AG09319 (cell line): ENCODE measurements around the gene CPNE2.
"Not testable (repeated sequence)": the region's sequence is repeated elsewhere in the genome, so short reads cannot be mapped to it uniquely, and the experiment has no call there.

Experiments
- DNase-seq: peaks from one replicate; pipeline ENCODE4 v3.0.0-alpha.2; 2010; ENCODE audit warnings: low read depth; ENCODE audit errors: extremely low read depth
- CTCF ChIP-seq: IDR thresholded peaks from 2 replicates; pipeline ENCODE4 v1.5.1; 2011; ENCODE audit warnings: low read depth, mild to moderate bottlenecking, inconsistent platforms, low read length, moderate library complexity

The CPNE2 gene

DNA sequence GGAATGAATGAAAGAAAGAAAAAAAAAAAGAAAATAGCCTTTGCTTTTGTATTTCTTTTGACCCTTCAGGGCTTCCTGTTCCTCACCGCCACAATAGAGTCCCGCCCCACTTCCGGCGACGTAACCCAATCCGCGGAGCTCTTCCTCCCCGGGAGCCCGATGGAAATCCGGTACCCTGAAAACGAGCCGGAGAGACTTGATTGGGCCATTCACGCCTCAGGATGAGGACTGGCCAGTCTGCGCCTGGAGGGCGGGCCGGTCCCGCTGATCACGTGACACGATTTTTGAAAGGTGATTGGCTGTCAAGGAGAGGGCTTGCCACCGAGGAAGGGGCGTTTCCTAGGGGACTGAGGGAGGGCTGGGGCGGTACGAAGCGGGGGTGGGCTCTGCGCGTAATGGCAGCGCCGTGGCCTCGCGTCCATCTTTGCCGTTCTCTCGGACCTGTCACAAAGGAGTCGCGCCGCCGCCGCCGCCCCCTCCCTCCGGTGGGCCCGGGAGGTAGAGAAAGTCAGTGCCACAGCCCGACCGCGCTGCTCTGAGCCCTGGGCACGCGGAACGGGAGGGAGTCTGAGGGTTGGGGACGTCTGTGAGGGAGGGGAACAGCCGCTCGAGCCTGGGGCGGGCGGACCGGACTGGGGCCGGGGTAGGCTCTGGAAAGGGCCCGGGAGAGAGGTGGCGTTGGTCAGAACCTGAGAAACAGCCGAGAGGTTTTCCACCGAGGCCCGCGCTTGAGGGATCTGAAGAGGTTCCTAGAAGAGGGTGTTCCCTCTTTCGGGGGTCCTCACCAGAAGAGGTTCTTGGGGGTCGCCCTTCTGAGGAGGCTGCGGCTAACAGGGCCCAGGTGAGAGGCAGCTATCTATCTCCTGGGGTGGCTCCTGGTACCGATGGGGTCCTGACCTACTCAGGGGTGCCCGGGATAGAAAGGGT lies 93.8 kb downstream of the CPNE2 start, which contains the start of the genes PSME3IP1 and RSPRY1:
Gene PSME3IP1 (minus strand): TSS at position 95 of the 927 bp plus-strand sequence. CDS start 12,185 bp downstream, outside the sequence.
Gene RSPRY1 (plus strand): TSS at position 385 of the 927 bp plus-strand sequence. CDS start 18,330 bp downstream, outside the sequence.
- DNase-seq, result peak; percentile 99
- no peak for TF ChIP-seq CTCF

- DNase-seq, result no peak
- no peak; the same call in 1 of the 2 replicates for TF ChIP-seq CTCF
Observed at GRCh38 chr16:57186872-57187854, 94.8 kb downstream of the CPNE2 start.

- not testable (repeated sequence) for DNase-seq
Observed at GRCh38 chr16:57187902-57188710, 95.7 kb downstream of the CPNE2 start.

GRCh38 chr16:57188711-57189002 lies 96.3 kb downstream of the CPNE2 start:
- no peak for TF ChIP-seq CTCF
- DNase-seq, result no peak

GRCh38 chr16:57189527-57189926 lies 97.1 kb downstream of the CPNE2 start:
- not testable (repeated sequence) for DNase-seq

GRCh38 chr16:57190136-57190535 lies 97.8 kb downstream of the CPNE2 start:
- TF ChIP-seq CTCF, result no peak
- DNase-seq, result no peak

DNA sequence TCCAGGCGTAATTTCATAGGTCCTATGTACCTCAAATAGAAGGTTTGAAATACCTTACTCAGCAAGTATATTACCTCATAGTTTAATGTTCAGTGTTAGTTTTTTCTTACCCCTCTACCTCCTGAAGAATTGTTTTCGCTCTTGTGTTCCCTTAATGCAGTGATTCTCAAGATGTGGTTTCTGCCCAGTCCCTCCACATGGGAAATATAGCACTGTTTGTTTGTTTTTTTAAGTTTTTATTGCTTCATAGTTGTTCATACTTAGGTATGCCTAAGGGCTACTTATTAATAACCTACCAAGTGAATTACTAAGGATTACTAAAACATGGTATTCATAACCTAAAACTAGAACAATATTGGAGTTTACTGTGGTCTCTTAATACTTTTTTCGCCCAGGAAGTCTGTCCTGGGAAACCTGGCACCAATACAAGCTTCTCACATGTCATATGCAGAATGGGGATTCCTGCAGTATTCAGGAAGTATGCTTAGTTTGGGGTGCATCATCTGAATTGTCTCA lies 98.7 kb downstream of the CPNE2 start:
- no peak for TF ChIP-seq CTCF
- no peak for DNase-seq
